ENCODE results near the gene EP400. TPM values are rescaled to one million over a fixed set of nuclear protein-coding genes. Genes with fewer than 3 reads are reported as not detected.
"Not testable (repeated sequence)": the region's sequence is repeated elsewhere in the genome, so short reads cannot be mapped to it uniquely, and the experiment has no call there.

The EP400 gene
- total RNA-seq, 1 experiment from 2014 or later = 6.0 TPM

DNA sequence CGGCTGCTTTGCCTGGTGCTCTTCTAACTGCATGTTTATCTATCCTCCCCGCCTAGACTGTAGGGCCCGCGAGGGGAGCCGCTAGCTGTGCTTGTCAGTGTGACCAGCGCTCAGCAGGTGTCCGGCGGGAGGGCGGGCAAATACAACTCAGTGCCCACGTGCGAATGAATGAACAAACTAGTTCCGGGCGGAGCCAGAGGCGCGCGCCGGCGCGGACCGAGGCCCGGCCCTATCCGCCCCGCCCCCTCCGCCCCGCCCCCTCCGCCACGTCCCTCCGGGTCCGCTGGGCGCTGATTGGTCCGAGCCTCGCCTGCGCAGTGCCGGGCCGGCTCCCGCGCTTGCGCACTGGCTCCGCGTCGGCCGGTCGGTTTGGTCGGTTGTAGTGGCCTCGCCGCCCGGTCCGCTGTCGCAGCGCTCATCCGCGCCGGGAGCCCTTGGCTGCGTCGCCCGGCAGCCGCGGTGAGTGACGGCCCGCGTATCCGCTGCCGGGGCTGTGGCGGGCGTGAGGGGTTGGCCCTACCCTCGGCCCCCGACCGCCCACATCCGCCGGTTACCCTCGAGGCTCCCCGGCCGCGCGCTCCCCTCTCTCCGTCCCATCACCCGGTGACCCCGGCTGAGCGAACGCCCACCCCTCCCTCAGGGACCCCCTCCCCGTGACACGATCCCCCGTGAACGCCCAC, 134.3 kb downstream of the EP400 start:
- peaks cover 50% of the 10 kb centered on the region for H3K36me3 ChIP-seq

GRCh38 chr12:132084621-132085290, 135.0 kb downstream of the EP400 start:
- peaks cover 47% of the 10 kb centered on the region for H3K36me3 ChIP-seq
- H3K4me3 ChIP-seq = peak overlapping the region; percentile 94
- H3K27me3 ChIP-seq = no peaks in the 10 kb centered on the region
- DNase-seq = peak; percentile 95
- H3K9me3 ChIP-seq = no peaks in the 10 kb centered on the region

More for the DNA sequence above, 134.3 kb downstream of the EP400 start:
- Histone ChIP-seq H3K9me3 (no peaks in the 10 kb centered on the region), H3K4me3 (peak overlapping the region; percentile 94), H3K27me3 (no peaks in the 10 kb centered on the region)
- peak; percentile 98 for DNase-seq

- H3K27me3 ChIP-seq = no peaks in the 10 kb centered on the region
- H3K36me3 ChIP-seq = peaks cover 48% of the 10 kb centered on the region
- H3K4me3 ChIP-seq = peak overlapping the region; percentile 94
- no peaks in the 10 kb centered on the region for H3K9me3 ChIP-seq
- peak; percentile 25 for DNase-seq
Measured at GRCh38 chr12:132085291-132085635, 135.5 kb downstream of the EP400 start.

- Histone ChIP-seq H3K27me3 (no peaks in the 10 kb centered on the region), H3K9me3 (no peaks in the 10 kb centered on the region), H3K4me3 (no peak overlapping the region), H3K36me3 (peaks cover 68% of the 10 kb centered on the region)
- no peak for DNase-seq
Measured at GRCh38 chr12:132089407-132089910, 139.7 kb downstream of the EP400 start.

DNA sequence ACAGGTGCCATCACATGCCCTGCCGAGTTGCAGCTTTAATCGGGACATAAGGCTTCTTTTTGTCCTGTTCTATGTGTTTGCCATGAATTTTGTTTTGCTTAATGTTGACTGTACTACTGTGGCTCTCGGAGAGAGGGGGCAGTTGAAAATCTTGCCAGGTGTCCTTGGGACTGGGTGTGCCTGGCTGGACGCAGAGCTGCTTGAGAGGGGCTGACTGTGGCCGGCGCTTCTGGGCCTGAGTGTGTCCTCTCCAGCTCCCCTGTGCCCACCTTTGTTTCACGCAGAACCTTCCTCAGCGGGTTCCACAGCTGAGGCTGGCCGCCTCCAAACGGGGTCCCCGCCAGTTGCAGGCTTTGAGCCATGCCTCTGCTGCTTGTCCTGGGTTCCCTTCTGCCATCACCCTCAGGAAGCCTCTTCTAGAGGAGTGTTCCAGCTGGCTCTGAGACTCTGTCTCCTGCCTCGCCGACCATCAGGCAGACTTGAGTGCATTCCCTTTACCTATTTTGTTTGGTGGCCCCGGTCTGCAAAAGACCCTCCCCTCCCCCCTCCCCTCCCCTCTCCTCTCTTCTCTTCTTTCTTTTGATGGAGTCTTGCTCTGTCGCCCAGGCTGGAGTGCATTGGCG, 144.6 kb downstream of the EP400 start:
- no peak overlapping the region for H3K4me3 ChIP-seq
- peaks cover 3% of the 10 kb centered on the region; the same call in 1 of the 2 replicates for H3K9me3 ChIP-seq
- H3K36me3 ChIP-seq = peaks cover 78% of the 10 kb centered on the region
- no peak for DNase-seq
- no peaks in the 10 kb centered on the region for H3K27me3 ChIP-seq

- Histone ChIP-seq H3K36me3 (peaks cover 78% of the 10 kb centered on the region), H3K9me3 (peaks cover 3% of the 10 kb centered on the region; the same call in 1 of the 2 replicates), H3K4me3 (no peak overlapping the region), H3K27me3 (no peaks in the 10 kb centered on the region)
- DNase-seq = no peak
Measured at GRCh38 chr12:132095520-132096409, 146.0 kb downstream of the EP400 start.

DNA sequence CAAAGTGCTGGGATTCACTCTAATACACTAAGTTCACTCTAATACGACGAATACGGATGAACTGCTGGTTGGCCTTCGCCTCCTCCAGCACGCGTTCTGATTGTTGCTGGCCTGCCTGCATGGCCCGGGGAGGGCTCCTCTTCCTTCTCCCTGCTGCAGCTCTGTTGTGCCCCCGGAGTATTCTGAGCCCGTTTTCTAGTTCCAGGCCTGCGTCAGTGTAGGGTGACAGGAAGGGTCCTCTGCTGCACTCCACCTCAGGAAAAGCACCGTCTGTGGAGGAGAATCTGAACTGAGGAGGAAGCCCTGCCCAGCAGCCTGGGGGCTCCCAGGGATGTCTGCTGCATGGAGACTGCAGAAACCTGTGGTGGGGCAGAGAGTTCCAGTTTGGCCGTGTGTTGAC, 150.0 kb downstream of the EP400 start:
- Histone ChIP-seq H3K9me3 (peaks cover 3% of the 10 kb centered on the region; the same call in 1 of the 2 replicates), H3K27me3 (no peaks in the 10 kb centered on the region), H3K4me3 (no peak overlapping the region), H3K36me3 (peaks cover 77% of the 10 kb centered on the region)
- no peak for DNase-seq

GRCh38 chr12:132100306-132101065, 150.7 kb downstream of the EP400 start:
- no peaks in the 10 kb centered on the region for H3K27me3 ChIP-seq
- DNase-seq = no peak
- H3K4me3 ChIP-seq = no peak overlapping the region
- peaks cover 2% of the 10 kb centered on the region; the same call in 1 of the 2 replicates for H3K9me3 ChIP-seq
- H3K36me3 ChIP-seq = peaks cover 78% of the 10 kb centered on the region

GRCh38 chr12:132102297-132102696, 152.6 kb downstream of the EP400 start:
- DNase-seq = no peak
- H3K27me3 ChIP-seq = no peaks in the 10 kb centered on the region
- H3K9me3 ChIP-seq = no peaks in the 10 kb centered on the region
- no peak overlapping the region for H3K4me3 ChIP-seq
- H3K36me3 ChIP-seq = peaks cover 76% of the 10 kb centered on the region

- not testable (repeated sequence) for H3K9me3 ChIP-seq, DNase-seq, H3K27me3 ChIP-seq, H3K4me3 ChIP-seq
- peaks cover 71% of the 10 kb centered on the region for H3K36me3 ChIP-seq
Measured at GRCh38 chr12:132103072-132103471, 153.3 kb downstream of the EP400 start.

DNA sequence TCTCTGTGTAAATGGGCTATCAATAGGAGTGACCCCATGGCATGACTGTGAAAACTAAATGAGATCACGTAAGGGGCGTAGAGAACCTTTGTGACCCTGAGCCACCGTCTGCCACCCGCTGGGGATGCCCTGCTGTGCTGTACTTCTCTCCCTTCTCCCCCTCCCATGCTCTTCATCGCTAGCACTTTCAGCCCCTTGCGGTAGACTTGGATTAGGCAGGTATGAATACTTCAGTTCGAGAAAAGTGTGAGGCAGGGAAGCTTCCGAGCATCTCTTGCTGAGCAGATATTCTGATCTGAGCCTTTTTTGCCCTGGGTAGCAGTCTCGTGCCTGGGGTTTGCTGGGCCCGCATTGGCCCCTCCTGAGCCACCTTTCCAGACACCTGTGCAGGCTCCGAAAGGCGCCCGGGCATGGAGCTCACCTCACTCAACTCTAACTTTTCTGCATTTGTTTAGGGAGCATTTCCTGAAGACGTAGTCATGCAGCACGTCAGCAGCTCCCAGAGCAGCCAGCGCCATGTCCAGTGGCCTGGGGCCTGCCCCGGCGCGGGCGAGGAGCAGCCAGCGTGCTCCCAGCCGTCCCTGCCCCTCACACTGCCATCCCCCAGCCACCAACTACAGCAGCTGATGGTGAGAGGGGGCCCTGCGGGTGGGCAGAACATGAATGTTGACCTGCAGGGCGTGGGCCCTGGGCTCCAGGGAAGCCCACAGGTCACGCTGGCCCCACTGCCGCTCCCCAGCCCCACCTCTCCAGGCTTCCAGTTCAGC, 154.0 kb downstream of the EP400 start:
- no peak for DNase-seq
- Histone ChIP-seq H3K27me3 (no peaks in the 10 kb centered on the region), H3K9me3 (no peaks in the 10 kb centered on the region)

GRCh38 chr12:132105467-132105866, 155.7 kb downstream of the EP400 start:
- Histone ChIP-seq H3K36me3 (peaks cover 68% of the 10 kb centered on the region), H3K27me3 (no peaks in the 10 kb centered on the region), H3K9me3 (no peaks in the 10 kb centered on the region), H3K4me3 (no peak overlapping the region)
- DNase-seq = no peak

More for the DNA sequence above, 154.0 kb downstream of the EP400 start:
- Histone ChIP-seq H3K4me3 (no peak overlapping the region), H3K36me3 (peaks cover 69% of the 10 kb centered on the region)

GRCh38 chr12:132106921-132107320, 157.2 kb downstream of the EP400 start:
- no peak overlapping the region for H3K4me3 ChIP-seq
- H3K36me3 ChIP-seq = peaks cover 69% of the 10 kb centered on the region
- no peaks in the 10 kb centered on the region for H3K9me3 ChIP-seq
- DNase-seq = no peak
- H3K27me3 ChIP-seq = no peaks in the 10 kb centered on the region

- DNase-seq = no peak
- Histone ChIP-seq H3K4me3 (no peak overlapping the region), H3K36me3 (peaks cover 70% of the 10 kb centered on the region), H3K9me3 (no peaks in the 10 kb centered on the region), H3K27me3 (no peaks in the 10 kb centered on the region)
Measured at GRCh38 chr12:132108211-132108832, 158.6 kb downstream of the EP400 start.

DNA sequence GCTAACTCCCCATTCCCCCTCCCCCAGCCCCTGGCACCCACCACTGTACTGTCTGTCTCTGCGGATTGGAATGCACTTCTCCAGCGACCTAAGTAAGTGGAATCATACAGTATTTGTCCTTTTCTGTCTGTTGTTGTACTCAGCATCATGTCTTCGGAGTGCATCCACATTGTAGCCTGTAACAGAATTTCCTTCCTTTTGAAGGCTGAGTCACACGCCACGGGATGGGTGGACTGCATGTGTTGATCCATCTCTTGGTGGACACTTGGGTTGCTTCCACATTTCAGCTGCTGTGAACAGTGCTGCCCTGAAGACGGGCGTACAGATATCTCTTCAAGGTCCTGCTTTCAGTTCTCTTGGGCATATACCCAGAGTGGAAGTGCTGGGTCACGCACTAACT, 160.0 kb downstream of the EP400 start:
- Histone ChIP-seq H3K4me3 (no peak overlapping the region), H3K9me3 (no peaks in the 10 kb centered on the region), H3K27me3 (no peaks in the 10 kb centered on the region), H3K36me3 (peaks cover 76% of the 10 kb centered on the region)
- no peak for DNase-seq

All from MG63 (cell line).